ENCODE measurements around the gene TM9SF4.
"Not testable (repeated sequence)": the region's sequence is repeated elsewhere in the genome, so short reads cannot be mapped to it uniquely, and the experiment has no call there.

Gene TM9SF4

DNA sequence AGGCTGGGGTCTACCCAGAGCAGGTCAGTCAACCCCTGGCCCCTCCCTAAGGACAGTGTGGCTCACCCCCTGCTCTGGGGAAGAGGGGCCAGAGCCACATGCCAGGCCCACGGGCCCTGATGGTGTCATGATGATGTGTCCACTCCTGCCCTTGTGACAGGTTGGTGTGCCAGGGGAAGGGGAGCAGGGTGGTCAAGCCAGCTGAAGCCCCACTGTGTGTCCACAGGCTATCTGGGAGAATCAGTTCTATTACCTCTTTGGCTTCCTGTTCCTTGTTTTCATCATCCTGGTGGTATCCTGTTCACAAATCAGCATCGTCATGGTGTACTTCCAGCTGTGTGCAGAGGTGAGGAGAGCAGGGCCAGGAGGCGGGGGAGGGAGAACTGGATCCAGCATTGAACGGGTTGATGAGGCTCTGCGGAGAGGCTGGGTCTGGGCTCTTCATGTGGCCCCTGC, 50.3 kb downstream of the TM9SF4 start:
- Histone ChIP-seq H3K9me3 (ENCODE audit: control insufficient read depth, low read length) (no peaks in the 10 kb centered on the region), H3K4me3 (ENCODE audit: low read length) (no peak overlapping the region), H3K36me3 (ENCODE audit: control insufficient read depth, insufficient read depth, low read length, severe bottlenecking) (peaks cover 65% of the 10 kb centered on the region), H3K27me3 (replicated peaks; ENCODE audit: control insufficient read depth, insufficient read depth, low read length) (no peaks in the 10 kb centered on the region), H3K4me1 (ENCODE audit: control insufficient read depth, insufficient read depth, low read length) (peaks cover 11% of the 10 kb centered on the region), H3K9ac (ENCODE audit: low read length) (no peak overlapping the region)
- DNase-seq (ENCODE audit: low read depth) = no peak

GRCh38 chr20:32160341-32160740, 50.8 kb downstream of the TM9SF4 start:
- H3K36me3 ChIP-seq (ENCODE audit: control insufficient read depth, insufficient read depth, low read length, severe bottlenecking) = peaks cover 70% of the 10 kb centered on the region
- DNase-seq (ENCODE audit: low read depth) = no peak
- H3K4me3 ChIP-seq (ENCODE audit: low read length) = no peak overlapping the region
- no peaks in the 10 kb centered on the region for H3K9me3 ChIP-seq (ENCODE audit: control insufficient read depth, low read length)
- peaks cover 5% of the 10 kb centered on the region for H3K4me1 ChIP-seq (ENCODE audit: control insufficient read depth, insufficient read depth, low read length)
- H3K27me3 ChIP-seq (replicated peaks; ENCODE audit: control insufficient read depth, insufficient read depth, low read length) = no peaks in the 10 kb centered on the region
- H3K9ac ChIP-seq (ENCODE audit: low read length) = no peak overlapping the region

GRCh38 chr20:32162351-32162750, 52.8 kb downstream of the TM9SF4 start:
- Histone ChIP-seq H3K27me3 (replicated peaks; ENCODE audit: control insufficient read depth, insufficient read depth, low read length) (no peaks in the 10 kb centered on the region), H3K9ac (ENCODE audit: low read length) (no peak overlapping the region), H3K36me3 (ENCODE audit: control insufficient read depth, insufficient read depth, low read length, severe bottlenecking) (peaks cover 79% of the 10 kb centered on the region), H3K4me3 (ENCODE audit: low read length) (no peak overlapping the region), H3K9me3 (ENCODE audit: control insufficient read depth, low read length) (no peaks in the 10 kb centered on the region), H3K4me1 (ENCODE audit: control insufficient read depth, insufficient read depth, low read length) (no peaks in the 10 kb centered on the region)
- DNase-seq (ENCODE audit: low read depth) = no peak

DNA sequence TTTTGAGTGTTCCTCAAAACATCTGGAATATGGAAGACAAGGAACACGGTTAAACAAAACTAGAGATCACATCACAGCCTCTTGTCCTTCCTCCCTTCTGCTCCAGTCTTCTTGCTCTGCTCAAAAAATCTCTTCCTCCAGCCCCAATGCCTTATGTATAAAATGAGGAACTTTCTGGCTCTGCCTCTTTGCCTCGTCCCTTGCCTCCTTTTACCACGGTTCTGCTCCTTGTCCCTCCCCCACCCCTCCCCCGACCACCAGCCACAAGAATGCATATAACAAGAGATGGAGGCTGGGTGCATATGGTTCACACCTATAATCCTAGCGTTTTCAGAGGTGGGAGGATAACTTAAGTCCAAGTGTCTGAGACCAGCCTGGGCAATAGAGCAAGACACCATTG, 54.4 kb downstream of the TM9SF4 start:
- peaks cover 67% of the 10 kb centered on the region for H3K36me3 ChIP-seq (ENCODE audit: control insufficient read depth, insufficient read depth, low read length, severe bottlenecking)
- H3K4me1 ChIP-seq (ENCODE audit: control insufficient read depth, insufficient read depth, low read length) = no peaks in the 10 kb centered on the region
- DNase-seq (ENCODE audit: low read depth) = no peak
- no peak overlapping the region for H3K4me3 ChIP-seq (ENCODE audit: low read length)
- no peaks in the 10 kb centered on the region for H3K9me3 ChIP-seq (ENCODE audit: control insufficient read depth, low read length)
- H3K27me3 ChIP-seq (replicated peaks; ENCODE audit: control insufficient read depth, insufficient read depth, low read length) = no peaks in the 10 kb centered on the region
- H3K9ac ChIP-seq (ENCODE audit: low read length) = no peak overlapping the region

GRCh38 chr20:32164984-32165735, 55.6 kb downstream of the TM9SF4 start:
- H3K36me3 ChIP-seq (ENCODE audit: control insufficient read depth, insufficient read depth, low read length, severe bottlenecking) = peaks cover 55% of the 10 kb centered on the region
- no peaks in the 10 kb centered on the region for H3K4me1 ChIP-seq (ENCODE audit: control insufficient read depth, insufficient read depth, low read length)
- H3K9ac ChIP-seq (ENCODE audit: low read length) = no peak overlapping the region
- no peak overlapping the region for H3K4me3 ChIP-seq (ENCODE audit: low read length)
- H3K27me3 ChIP-seq (replicated peaks; ENCODE audit: control insufficient read depth, insufficient read depth, low read length) = no peaks in the 10 kb centered on the region
- H3K9me3 ChIP-seq (ENCODE audit: control insufficient read depth, low read length) = no peaks in the 10 kb centered on the region
- no peak for DNase-seq (ENCODE audit: low read depth)

DNA sequence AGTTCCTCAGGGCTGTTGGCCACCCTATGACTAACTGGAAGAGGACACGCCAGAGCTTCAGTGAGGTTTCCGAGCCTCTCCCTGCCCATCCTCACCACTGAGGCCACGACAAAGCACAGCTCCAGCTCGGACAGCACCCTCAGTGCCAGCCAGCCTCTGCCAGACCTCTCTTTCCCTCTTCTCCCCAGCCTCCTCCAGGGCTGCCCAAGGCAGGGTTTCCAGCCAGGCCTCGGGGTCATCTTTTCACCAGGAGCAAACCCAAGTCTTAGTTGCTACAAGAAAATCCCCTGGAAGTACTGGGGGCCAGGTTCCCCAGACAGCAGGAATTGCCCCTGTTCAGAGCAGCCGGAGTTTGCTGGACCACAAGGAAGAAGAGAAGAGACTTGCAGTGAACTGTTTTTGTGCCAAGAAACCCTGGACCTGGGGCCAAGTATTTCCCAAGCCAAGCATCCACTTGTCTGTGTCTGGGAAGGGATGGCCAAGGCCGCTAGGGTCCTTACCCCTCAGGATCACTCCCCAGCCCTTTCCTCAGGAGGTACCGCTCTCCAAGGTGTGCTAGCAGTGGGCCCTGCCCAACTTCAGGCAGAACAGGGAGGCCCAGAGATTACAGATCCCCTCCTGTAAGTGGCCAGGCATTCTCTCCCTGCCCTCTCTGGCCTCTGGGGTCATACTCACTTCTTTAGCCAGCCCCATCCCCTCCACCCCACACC, 56.5 kb downstream of the TM9SF4 start:
- DNase-seq (ENCODE audit: low read depth) = no peak
- no peaks in the 10 kb centered on the region for H3K27me3 ChIP-seq (replicated peaks; ENCODE audit: control insufficient read depth, insufficient read depth, low read length)
- no peak overlapping the region for H3K4me3 ChIP-seq (ENCODE audit: low read length)
- no peaks in the 10 kb centered on the region for H3K9me3 ChIP-seq (ENCODE audit: control insufficient read depth, low read length)
- peaks cover 50% of the 10 kb centered on the region for H3K36me3 ChIP-seq (ENCODE audit: control insufficient read depth, insufficient read depth, low read length, severe bottlenecking)
- no peak overlapping the region for H3K9ac ChIP-seq (ENCODE audit: low read length)
- H3K4me1 ChIP-seq (ENCODE audit: control insufficient read depth, insufficient read depth, low read length) = no peaks in the 10 kb centered on the region

- H3K9me3 ChIP-seq (ENCODE audit: control insufficient read depth, low read length) = no peaks in the 10 kb centered on the region
- no peak overlapping the region for H3K4me3 ChIP-seq (ENCODE audit: low read length)
- H3K27me3 ChIP-seq (replicated peaks; ENCODE audit: control insufficient read depth, insufficient read depth, low read length) = no peaks in the 10 kb centered on the region
- H3K4me1 ChIP-seq (ENCODE audit: control insufficient read depth, insufficient read depth, low read length) = no peaks in the 10 kb centered on the region
- H3K36me3 ChIP-seq (ENCODE audit: control insufficient read depth, insufficient read depth, low read length, severe bottlenecking) = peaks cover 34% of the 10 kb centered on the region
- no peak overlapping the region for H3K9ac ChIP-seq (ENCODE audit: low read length)
- no peak for DNase-seq (ENCODE audit: low read depth)
These were observed 58.0 kb downstream of the TM9SF4 start for GRCh38 chr20:32167552-32167951.

- Histone ChIP-seq H3K4me3 (ENCODE audit: low read length) (no peak overlapping the region), H3K36me3 (ENCODE audit: control insufficient read depth, insufficient read depth, low read length, severe bottlenecking) (peaks cover 31% of the 10 kb centered on the region), H3K27me3 (replicated peaks; ENCODE audit: control insufficient read depth, insufficient read depth, low read length) (no peaks in the 10 kb centered on the region), H3K9ac (ENCODE audit: low read length) (no peak overlapping the region), H3K4me1 (ENCODE audit: control insufficient read depth, insufficient read depth, low read length) (no peaks in the 10 kb centered on the region), H3K9me3 (ENCODE audit: control insufficient read depth, low read length) (no peaks in the 10 kb centered on the region)
- peak; percentile 1 for DNase-seq (ENCODE audit: low read depth)
These were observed 58.8 kb downstream of the TM9SF4 start for GRCh38 chr20:32168184-32168910.

GRCh38 chr20:32177696-32178095, 68.2 kb downstream of the TM9SF4 start:
- not testable (repeated sequence) for H3K36me3 ChIP-seq (ENCODE audit: control insufficient read depth, insufficient read depth, low read length, severe bottlenecking); H3K4me1 ChIP-seq (ENCODE audit: control insufficient read depth, insufficient read depth, low read length); H3K4me3 ChIP-seq (ENCODE audit: low read length); H3K9me3 ChIP-seq (ENCODE audit: control insufficient read depth, low read length); H3K9ac ChIP-seq (ENCODE audit: low read length); H3K27me3 ChIP-seq (replicated peaks; ENCODE audit: control insufficient read depth, insufficient read depth, low read length); DNase-seq (ENCODE audit: low read depth)

DNA sequence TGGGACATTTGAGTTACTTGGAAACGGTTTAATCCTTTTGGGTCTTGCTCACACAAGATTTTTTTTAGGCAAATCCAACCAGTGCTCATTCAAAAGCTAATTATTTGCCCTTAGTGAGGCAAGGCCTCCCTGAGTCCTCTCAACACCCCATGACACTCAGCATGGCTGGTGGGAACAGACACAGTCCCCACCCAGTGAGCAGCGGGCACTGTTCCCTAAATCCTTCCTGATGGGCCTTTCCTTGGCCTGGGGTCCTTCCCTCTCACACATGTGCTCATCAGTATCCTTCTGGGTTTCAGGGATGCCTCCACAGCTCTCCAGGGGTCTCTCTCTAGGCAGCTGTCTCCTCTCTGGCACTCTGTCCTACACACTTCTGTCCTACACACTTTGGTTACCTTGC, 70.0 kb downstream of the TM9SF4 start:
- H3K9me3 ChIP-seq (ENCODE audit: control insufficient read depth, low read length) = no peaks in the 10 kb centered on the region
- H3K4me3 ChIP-seq (ENCODE audit: low read length) = no peak overlapping the region
- H3K9ac ChIP-seq (ENCODE audit: low read length) = no peak overlapping the region
- no peaks in the 10 kb centered on the region for H3K27me3 ChIP-seq (replicated peaks; ENCODE audit: control insufficient read depth, insufficient read depth, low read length)
- H3K4me1 ChIP-seq (ENCODE audit: control insufficient read depth, insufficient read depth, low read length) = no peaks in the 10 kb centered on the region
- DNase-seq (ENCODE audit: low read depth) = no peak
- H3K36me3 ChIP-seq (ENCODE audit: control insufficient read depth, insufficient read depth, low read length, severe bottlenecking) = no peaks in the 10 kb centered on the region

DNA sequence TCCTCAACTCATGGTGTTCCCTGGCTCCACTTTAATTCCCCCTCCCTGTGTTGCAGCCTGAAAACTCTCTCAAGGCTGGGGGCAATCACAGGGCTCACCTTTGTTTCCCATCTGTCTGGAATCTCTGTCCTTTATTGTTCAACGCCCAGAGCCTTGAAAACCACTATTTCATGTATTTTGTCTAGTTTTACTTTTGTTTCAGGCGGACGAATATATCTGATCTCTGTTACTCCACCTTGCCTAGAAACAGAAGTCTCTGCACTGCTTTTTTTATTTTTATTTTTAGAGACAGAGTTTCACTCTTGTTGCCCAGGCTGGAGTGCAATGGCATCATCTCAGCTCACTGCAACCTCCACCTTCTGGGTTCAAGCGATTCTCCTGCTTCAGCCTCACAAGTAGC, 70.4 kb downstream of the TM9SF4 start:
- no peaks in the 10 kb centered on the region for H3K4me1 ChIP-seq (ENCODE audit: control insufficient read depth, insufficient read depth, low read length)
- no peaks in the 10 kb centered on the region for H3K36me3 ChIP-seq (ENCODE audit: control insufficient read depth, insufficient read depth, low read length, severe bottlenecking)
- no peak overlapping the region for H3K9ac ChIP-seq (ENCODE audit: low read length)
- H3K9me3 ChIP-seq (ENCODE audit: control insufficient read depth, low read length) = no peaks in the 10 kb centered on the region
- H3K27me3 ChIP-seq (replicated peaks; ENCODE audit: control insufficient read depth, insufficient read depth, low read length) = no peaks in the 10 kb centered on the region
- no peak for DNase-seq (ENCODE audit: low read depth)
- H3K4me3 ChIP-seq (ENCODE audit: low read length) = no peak overlapping the region

Measured in adipocyte (in vitro differentiated cells).